Neural cell (in vitro differentiated cells): ENCODE measurements around the gene OR11A1. TPM values are rescaled to one million over a fixed set of nuclear protein-coding genes. Genes with fewer than 3 reads are reported as not detected.

Experiments used
- H2AFZ ChIP-seq: fragments of 200-600, 300-800 bp; sonication (generic), shearing (Covaris generic); 2 replicates; pipeline ENCODE4 v1.6.0; 2014; ENCODE audit warnings: low read depth, mild to moderate bottlenecking, antibody characterized with exemption, low read length, moderate library complexity
- H3F3A ChIP-seq: fragments of 200-600 bp; shearing (Covaris generic); 2 replicates; pipeline ENCODE4 v1.6.1; 2016; ENCODE audit warnings: mild to moderate bottlenecking, moderate library complexity, mixed read lengths, antibody characterized with exemption, low read length; ENCODE audit not compliant: insufficient read depth, poor library complexity, severe bottlenecking
- H3K27ac ChIP-seq: fragments of 200-600, 300-800 bp; sonication (generic), shearing (Covaris generic); 2 replicates; pipeline ENCODE4 v1.5.1; 2014; ENCODE audit warnings: mild to moderate bottlenecking, low read length, moderate library complexity
- H3K27me3 ChIP-seq: fragments of 300-800, 200-600 bp; sonication (generic), shearing (Covaris generic); 2 replicates; pipeline ENCODE4 v1.6.0; 2014; ENCODE audit warnings: mild to moderate bottlenecking, low read depth, low read length, moderate library complexity; ENCODE audit not compliant: insufficient read depth
- H3K36me3 ChIP-seq: fragments of 300-800, 200-600 bp; sonication (generic), shearing (Covaris generic); 2 replicates; pipeline ENCODE4 v1.5.1; 2014; ENCODE audit warnings: mild to moderate bottlenecking, antibody characterized with exemption, low read length, moderate library complexity; ENCODE audit not compliant: insufficient read depth
- H3K4me2 ChIP-seq: fragments of 300-800, 200-600 bp; sonication (generic), shearing (Covaris generic); 2 replicates; pipeline ENCODE4 v1.6.0; 2014; ENCODE audit warnings: mild to moderate bottlenecking, low read length
- H3K4me3 ChIP-seq: fragments of 300-800, 200-600 bp; sonication (generic), shearing (Covaris generic); 2 replicates; pipeline ENCODE4 v1.5.1; 2014; ENCODE audit warnings: mild to moderate bottlenecking, low read length, moderate library complexity
- H3K79me2 ChIP-seq: fragments of 200-600 bp; shearing (Covaris generic); replicated peaks from 2 replicates; pipeline ENCODE4 v1.6.0; 2014; ENCODE audit warnings: mild to moderate bottlenecking, low read length, moderate library complexity; ENCODE audit not compliant: insufficient read depth
- H3K9ac ChIP-seq: fragments of 300-800, 200-600 bp; sonication (generic), shearing (Covaris generic); 2 replicates; pipeline ENCODE4 v1.6.1; 2016; ENCODE audit warnings: mild to moderate bottlenecking, low read length, mixed read lengths
- H3K9me2 ChIP-seq: fragments of 200-600 bp; shearing (Covaris generic); 2 replicates; pipeline ENCODE4 v1.6.1; 2016; ENCODE audit warnings: mild to moderate bottlenecking, low read length, mixed read lengths; ENCODE audit not compliant: insufficient read depth
- H3K9me3 ChIP-seq: fragments of 200-600, 300-800 bp; sonication (generic), shearing (Covaris generic); 2 replicates; pipeline ENCODE4 v1.6.1; 2016; ENCODE audit warnings: mild to moderate bottlenecking, mixed run types, low read length, moderate library complexity, mixed read lengths
- H4K20me1 ChIP-seq: fragments of 200-600 bp; shearing (Covaris generic); 2 replicates; pipeline ENCODE4 v1.6.1; 2016; ENCODE audit warnings: mild to moderate bottlenecking, mixed run types; ENCODE audit not compliant: insufficient read depth
- EP300 ChIP-seq: fragments of 450-650 bp; conservative IDR thresholded peaks from 2 replicates; pipeline ENCODE4 v1.6.1; 2014; ENCODE audit warnings: antibody characterized with exemption, mild to moderate bottlenecking, moderate library complexity; ENCODE audit not compliant: poor library complexity, severe bottlenecking
- EZH2 ChIP-seq: fragments of 200-600, 300-800 bp; shearing (Covaris generic), sonication (generic); IDR thresholded peaks from 2 replicates; pipeline ENCODE4 v1.6.1; 2014; ENCODE audit warnings: antibody characterized with exemption, low read length, borderline replicate concordance, mild to moderate bottlenecking; ENCODE audit not compliant: insufficient read depth, poor library complexity, severe bottlenecking
- MXI1 ChIP-seq: fragments of 450-650 bp; conservative IDR thresholded peaks from 2 replicates; pipeline ENCODE4 v1.6.1; 2014; ENCODE audit warnings: antibody characterized with exemption, mild to moderate bottlenecking; ENCODE audit not compliant: poor library complexity, severe bottlenecking
- POLR2AphosphoS5 ChIP-seq: IDR thresholded peaks from 2 replicates; pipeline ENCODE4 v1.6.1; 2012
- RAD21 ChIP-seq: fragments of 450-650 bp; conservative IDR thresholded peaks from 2 replicates; pipeline ENCODE4 v1.6.1; 2014; ENCODE audit warnings: antibody characterized with exemption, mild to moderate bottlenecking, moderate library complexity
- SMC3 ChIP-seq: fragments of 450-650 bp; conservative IDR thresholded peaks from 2 replicates; pipeline ENCODE4 v1.6.1; 2014; ENCODE audit warnings: antibody characterized with exemption, mild to moderate bottlenecking, moderate library complexity; ENCODE audit not compliant: poor library complexity
- TAF1 ChIP-seq: IDR thresholded peaks from 2 replicates; pipeline ENCODE4 v1.6.1; 2012; ENCODE audit warnings: low read depth
- polyA plus RNA-seq: library from polyadenylated mRNA; depleted of rRNA; stranded (reverse); fragments of >200 nt; gene quantifications from 2 replicates; pipeline ENCODE4 v1.2.3, GENCODE V29; 2014
- TF ChIP-seq, protein P1 (sequence below): IDR thresholded peaks from 2 replicates; pipeline ENCODE4 v1.6.1; 2012; ENCODE audit warnings: borderline replicate concordance
- TF ChIP-seq, protein P2 (sequence below): fragments of 450-650 bp; IDR thresholded peaks from 2 replicates; pipeline ENCODE4 v1.5.1; 2014; ENCODE audit warnings: antibody characterized with exemption, mild to moderate bottlenecking, moderate library complexity; ENCODE audit not compliant: poor library complexity, severe bottlenecking

OR11A1 gene
- polyA plus RNA-seq, 1 donor from 2014 or later, result not detected

DNA sequence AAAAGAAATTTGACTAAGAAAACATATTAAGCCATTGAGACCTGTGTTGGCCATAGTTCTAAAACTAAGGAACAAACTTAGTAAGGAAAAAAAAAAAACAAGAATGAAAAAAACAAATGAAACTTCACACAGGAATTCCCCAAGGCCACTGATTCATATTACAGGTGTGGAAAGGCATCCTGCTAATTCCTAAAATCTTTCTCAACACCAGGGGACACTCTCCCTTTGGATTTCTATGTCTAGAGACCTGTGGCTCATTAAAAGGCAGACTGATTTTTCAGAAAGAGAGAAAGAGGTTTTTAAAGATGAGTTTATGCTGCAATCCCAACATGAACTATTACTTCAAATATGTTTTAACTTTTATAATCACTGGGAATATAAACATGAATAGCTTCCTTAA is 42.3 kb downstream of the OR11A1 start, which contains the start of gene OR12D1:
Gene OR12D1 (plus strand): TSS at position 341 of the 400 bp plus-strand sequence.
- TF ChIP-seq, protein P1, sequence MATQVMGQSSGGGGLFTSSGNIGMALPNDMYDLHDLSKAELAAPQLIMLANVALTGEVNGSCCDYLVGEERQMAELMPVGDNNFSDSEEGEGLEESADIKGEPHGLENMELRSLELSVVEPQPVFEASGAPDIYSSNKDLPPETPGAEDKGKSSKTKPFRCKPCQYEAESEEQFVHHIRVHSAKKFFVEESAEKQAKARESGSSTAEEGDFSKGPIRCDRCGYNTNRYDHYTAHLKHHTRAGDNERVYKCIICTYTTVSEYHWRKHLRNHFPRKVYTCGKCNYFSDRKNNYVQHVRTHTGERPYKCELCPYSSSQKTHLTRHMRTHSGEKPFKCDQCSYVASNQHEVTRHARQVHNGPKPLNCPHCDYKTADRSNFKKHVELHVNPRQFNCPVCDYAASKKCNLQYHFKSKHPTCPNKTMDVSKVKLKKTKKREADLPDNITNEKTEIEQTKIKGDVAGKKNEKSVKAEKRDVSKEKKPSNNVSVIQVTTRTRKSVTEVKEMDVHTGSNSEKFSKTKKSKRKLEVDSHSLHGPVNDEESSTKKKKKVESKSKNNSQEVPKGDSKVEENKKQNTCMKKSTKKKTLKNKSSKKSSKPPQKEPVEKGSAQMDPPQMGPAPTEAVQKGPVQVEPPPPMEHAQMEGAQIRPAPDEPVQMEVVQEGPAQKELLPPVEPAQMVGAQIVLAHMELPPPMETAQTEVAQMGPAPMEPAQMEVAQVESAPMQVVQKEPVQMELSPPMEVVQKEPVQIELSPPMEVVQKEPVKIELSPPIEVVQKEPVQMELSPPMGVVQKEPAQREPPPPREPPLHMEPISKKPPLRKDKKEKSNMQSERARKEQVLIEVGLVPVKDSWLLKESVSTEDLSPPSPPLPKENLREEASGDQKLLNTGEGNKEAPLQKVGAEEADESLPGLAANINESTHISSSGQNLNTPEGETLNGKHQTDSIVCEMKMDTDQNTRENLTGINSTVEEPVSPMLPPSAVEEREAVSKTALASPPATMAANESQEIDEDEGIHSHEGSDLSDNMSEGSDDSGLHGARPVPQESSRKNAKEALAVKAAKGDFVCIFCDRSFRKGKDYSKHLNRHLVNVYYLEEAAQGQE, result no peak
- no peak for TF ChIP-seq EP300
- TF ChIP-seq RAD21, result no peak
- TF ChIP-seq, protein P2, sequence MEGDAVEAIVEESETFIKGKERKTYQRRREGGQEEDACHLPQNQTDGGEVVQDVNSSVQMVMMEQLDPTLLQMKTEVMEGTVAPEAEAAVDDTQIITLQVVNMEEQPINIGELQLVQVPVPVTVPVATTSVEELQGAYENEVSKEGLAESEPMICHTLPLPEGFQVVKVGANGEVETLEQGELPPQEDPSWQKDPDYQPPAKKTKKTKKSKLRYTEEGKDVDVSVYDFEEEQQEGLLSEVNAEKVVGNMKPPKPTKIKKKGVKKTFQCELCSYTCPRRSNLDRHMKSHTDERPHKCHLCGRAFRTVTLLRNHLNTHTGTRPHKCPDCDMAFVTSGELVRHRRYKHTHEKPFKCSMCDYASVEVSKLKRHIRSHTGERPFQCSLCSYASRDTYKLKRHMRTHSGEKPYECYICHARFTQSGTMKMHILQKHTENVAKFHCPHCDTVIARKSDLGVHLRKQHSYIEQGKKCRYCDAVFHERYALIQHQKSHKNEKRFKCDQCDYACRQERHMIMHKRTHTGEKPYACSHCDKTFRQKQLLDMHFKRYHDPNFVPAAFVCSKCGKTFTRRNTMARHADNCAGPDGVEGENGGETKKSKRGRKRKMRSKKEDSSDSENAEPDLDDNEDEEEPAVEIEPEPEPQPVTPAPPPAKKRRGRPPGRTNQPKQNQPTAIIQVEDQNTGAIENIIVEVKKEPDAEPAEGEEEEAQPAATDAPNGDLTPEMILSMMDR, result no peak
- TF ChIP-seq POLR2AphosphoS5, result no peak
- no peak for TF ChIP-seq TAF1
- TF ChIP-seq MXI1, result no peak
- TF ChIP-seq EZH2, result no peak
- Histone ChIP-seq H3K79me2 (no peaks in the 10 kb centered on the region), H3K4me3 (no peak within 1 kb of the TSS), H3K36me3 (no peaks in the 10 kb centered on the region), H3F3A (no peaks in the 10 kb centered on the region), H4K20me1 (no peaks in the 10 kb centered on the region), H2AFZ (no peak within 1 kb of the TSS), H3K27me3 (no peaks in the 10 kb centered on the region), H3K9ac (no peak within 1 kb of the TSS), H3K9me2 (no peaks in the 10 kb centered on the region), H3K27ac (no peak within 1 kb of the TSS), H3K9me3 (no peaks in the 10 kb centered on the region), H3K4me2 (no peak within 1 kb of the TSS)

DNA sequence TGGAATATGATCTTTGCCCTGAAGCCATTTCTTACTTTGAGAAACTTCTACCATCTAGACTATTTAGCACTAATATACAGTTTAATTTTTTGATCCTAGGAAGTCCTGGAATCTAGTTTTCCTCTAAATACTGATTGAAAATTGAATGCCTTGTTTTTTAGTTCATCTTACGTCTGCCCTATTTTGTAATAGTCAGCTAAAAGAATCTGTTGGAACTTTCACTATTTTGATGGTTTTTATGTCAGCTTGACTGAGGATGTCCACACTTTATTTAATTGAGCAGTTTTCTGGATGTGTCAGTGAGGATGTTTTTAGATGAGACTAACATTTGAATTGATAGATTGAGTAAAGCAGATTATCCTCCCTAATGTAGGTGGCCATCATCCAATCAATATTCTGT is 53.1 kb downstream of the OR11A1 start:
- no peaks in the 10 kb centered on the region for H3K27me3 ChIP-seq
- H3K27ac ChIP-seq, result no peak overlapping the region
- no peaks in the 10 kb centered on the region for H3K79me2 ChIP-seq
- no peaks in the 10 kb centered on the region for H4K20me1 ChIP-seq
- H3K9me3 ChIP-seq, result no peaks in the 10 kb centered on the region
- no peak overlapping the region for H3K9ac ChIP-seq
- H3K4me2 ChIP-seq, result no peak overlapping the region
- TF ChIP-seq EZH2, result no peak
- H2AFZ ChIP-seq, result no peak overlapping the region
- no peaks in the 10 kb centered on the region for H3K36me3 ChIP-seq
- H3F3A ChIP-seq, result no peaks in the 10 kb centered on the region
- no peak overlapping the region for H3K4me3 ChIP-seq
- H3K9me2 ChIP-seq, result no peaks in the 10 kb centered on the region

DNA sequence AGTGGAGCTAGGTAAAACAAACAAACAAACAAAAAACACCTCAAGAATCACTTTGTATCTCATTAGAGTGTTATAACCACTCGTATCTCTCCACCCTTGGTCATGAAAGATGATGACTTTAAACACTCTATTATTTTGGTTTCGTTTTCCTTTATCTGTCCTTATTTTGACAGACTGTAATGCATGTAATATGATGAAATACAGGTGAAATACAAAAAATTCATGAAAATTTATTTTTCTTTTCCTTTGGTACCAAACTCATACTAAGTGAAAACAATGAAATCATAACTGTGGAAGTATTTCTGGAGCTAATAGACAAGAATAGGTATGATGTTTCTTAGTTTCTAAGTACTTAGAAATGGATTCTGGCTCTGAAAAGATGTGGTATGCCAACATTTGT is 57.3 kb downstream of the OR11A1 start:
- no peaks in the 10 kb centered on the region for H3F3A ChIP-seq
- no peaks in the 10 kb centered on the region for H3K27me3 ChIP-seq
- no peak overlapping the region for H3K9ac ChIP-seq
- H3K9me3 ChIP-seq, result no peaks in the 10 kb centered on the region
- H3K4me2 ChIP-seq, result no peak overlapping the region
- no peak overlapping the region for H2AFZ ChIP-seq
- H4K20me1 ChIP-seq, result no peaks in the 10 kb centered on the region
- H3K9me2 ChIP-seq, result no peaks in the 10 kb centered on the region
- H3K4me3 ChIP-seq, result no peak overlapping the region
- no peak overlapping the region for H3K27ac ChIP-seq
- TF ChIP-seq EP300 (no peak), EZH2 (no peak), RAD21 (no peak), TAF1 (no peak), SMC3 (no peak), MXI1 (no peak), POLR2AphosphoS5 (no peak)
- TF ChIP-seq, protein P1, result no peak
- TF ChIP-seq, protein P2, result no peak
- no peaks in the 10 kb centered on the region for H3K79me2 ChIP-seq
- no peaks in the 10 kb centered on the region for H3K36me3 ChIP-seq
